ENCODE data around the gene POLR1A.
A peak's percentile ranks its signal among the peaks of the same experiment; 100 is the strongest.

Gene POLR1A

DNA sequence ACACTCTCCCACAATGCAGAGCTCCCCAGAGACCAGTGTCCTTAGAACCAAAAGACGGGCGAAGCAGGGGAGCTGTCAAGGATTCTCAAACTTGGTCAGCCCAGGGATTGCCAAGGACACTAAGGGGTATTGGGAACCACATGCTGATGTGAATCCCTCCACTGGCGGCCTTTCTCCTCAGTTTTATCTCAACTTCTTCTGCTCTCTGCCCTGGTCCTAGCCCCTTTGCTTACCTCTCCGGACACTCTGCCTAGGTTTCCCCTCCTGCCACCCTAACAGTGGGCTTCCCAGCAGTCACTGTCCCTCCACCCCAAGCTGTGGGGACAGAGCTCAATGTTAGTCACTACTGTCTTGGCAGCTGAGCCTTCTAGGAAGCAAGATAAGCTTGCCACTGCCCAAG, 61.1 kb downstream of the POLR1A start:
- no peak for TF ChIP-seq POLR2A (IDR thresholded peaks at IDR 0.05; ENCODE audit: low read depth, low read length)
- DNase-seq (ENCODE audit: insufficient read length, low spot score) (no peak), FAIRE-seq (no peak)

- DNase-seq (ENCODE audit: insufficient read length, low spot score) (no peak), FAIRE-seq (no peak)
- TF ChIP-seq POLR2A (IDR thresholded peaks at IDR 0.05; ENCODE audit: low read depth, low read length) = no peak
Measured at GRCh38 chr2:86044045-86044444, 61.6 kb downstream of the POLR1A start.

GRCh38 chr2:86042256-86043168, 63.2 kb downstream of the POLR1A start:
- DNase-seq (ENCODE audit: insufficient read length, low spot score) (no peak), FAIRE-seq (no peak)
- TF ChIP-seq POLR2A (IDR thresholded peaks at IDR 0.05; ENCODE audit: low read depth, low read length) = no peak

- TF ChIP-seq POLR2A (IDR thresholded peaks at IDR 0.05; ENCODE audit: low read depth, low read length) = no peak
- FAIRE-seq = no peak
- DNase-seq (ENCODE audit: insufficient read length, low spot score) = no peak
Measured at GRCh38 chr2:86039963-86040655, 65.6 kb downstream of the POLR1A start.

- DNase-seq (ENCODE audit: insufficient read length, low spot score) = no peak
- FAIRE-seq = no peak
- no peak for TF ChIP-seq POLR2A (IDR thresholded peaks at IDR 0.05; ENCODE audit: low read depth, low read length)
Measured at GRCh38 chr2:86039178-86039962, 66.3 kb downstream of the POLR1A start.

DNA sequence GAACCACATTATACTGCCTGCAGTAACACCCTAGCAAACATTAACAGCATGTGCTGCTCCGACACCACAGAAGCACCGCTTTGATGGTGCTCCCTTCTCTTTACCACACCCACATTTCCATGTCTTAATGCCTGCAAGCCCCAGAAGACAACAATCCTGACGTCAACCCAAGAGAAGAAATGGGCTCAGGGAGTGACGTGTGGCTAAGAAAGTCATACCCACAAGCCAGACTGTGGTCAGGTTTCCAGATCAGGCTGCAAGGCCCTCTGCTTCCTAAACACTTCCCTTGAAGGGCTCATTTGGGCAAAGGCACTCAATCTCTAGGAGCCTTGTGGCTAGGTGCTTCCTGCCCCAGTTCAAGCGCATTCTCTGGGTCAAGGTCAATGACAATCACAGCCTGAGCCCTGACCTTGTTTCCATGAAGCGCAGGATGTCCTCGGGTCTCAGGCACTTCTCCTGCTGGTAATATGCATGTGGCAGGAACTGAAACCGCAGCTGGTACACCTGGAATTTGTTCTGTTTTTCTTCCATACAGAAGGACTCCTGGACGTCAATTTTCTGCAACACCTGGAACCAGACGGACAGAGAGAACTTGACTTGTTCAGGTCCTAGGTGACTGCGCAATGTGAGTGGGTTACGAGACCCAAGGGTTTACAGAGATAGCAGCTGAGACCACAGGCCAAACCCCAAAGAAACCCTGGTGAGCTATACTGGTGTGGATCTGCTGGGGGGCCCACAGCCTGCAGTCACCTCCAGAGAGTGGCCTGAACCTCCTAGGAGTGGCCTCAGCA, 67.2 kb downstream of the POLR1A start:
- no peak for TF ChIP-seq POLR2A (IDR thresholded peaks at IDR 0.05; ENCODE audit: low read depth, low read length)
- no peak for DNase-seq (ENCODE audit: insufficient read length, low spot score)
- no peak for FAIRE-seq

DNA sequence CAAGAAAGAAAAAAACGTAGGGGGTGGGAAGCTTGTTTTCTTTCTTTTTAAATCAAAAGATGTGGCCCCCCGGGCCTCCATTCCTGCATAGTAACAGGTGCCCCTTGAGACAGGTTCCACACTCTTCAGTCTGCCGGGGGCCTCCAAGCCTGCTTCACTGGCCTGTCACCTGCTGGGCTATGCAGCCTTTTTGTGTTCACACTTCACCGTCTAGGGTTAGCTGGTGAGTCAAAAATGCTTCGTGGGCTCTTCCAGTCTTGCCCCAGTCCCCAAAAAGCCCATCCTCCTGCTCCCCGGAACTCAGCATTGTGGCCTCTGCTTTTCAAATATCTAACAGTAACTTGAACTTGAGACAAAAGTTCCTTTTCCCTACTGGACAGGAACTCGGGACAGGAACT, 67.9 kb downstream of the POLR1A start:
- TF ChIP-seq POLR2A (IDR thresholded peaks at IDR 0.05; ENCODE audit: low read depth, low read length) = no peak
- FAIRE-seq (no peak), DNase-seq (ENCODE audit: insufficient read length, low spot score) (no peak)

DNA sequence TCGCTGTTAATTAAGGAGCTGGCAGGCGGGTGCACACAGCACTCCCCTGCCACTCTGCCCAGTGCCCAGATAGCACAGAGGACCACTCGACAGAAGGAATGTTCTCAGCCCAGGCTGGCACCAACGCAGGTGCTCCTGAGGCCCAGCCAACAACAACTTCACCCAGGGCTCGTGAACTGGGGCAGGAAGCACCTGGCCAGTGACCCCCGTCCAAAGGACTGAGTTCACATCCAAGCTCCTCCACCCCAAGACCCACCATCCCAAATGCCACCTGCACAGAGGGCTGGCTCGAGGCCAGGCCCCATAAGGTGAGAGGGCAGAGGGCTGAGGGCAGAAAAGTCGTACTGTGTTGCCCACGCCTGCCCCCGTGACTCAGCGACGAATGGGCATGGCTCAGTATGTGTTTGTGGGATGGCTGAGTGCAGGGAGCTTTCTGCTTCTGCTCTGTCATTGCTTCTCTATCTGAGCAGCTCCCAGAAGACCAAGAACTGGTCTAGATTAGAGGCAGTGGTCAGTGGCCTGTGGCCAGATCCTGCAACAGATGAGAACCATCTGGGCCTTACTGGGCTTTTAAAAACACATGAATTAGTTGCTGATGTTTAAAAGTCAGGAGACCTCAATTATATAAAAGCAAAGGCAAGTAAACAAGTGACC, 68.4 kb downstream of the POLR1A start:
- no peak for FAIRE-seq
- TF ChIP-seq POLR2A (IDR thresholded peaks at IDR 0.05; ENCODE audit: low read depth, low read length) = no peak
- DNase-seq (ENCODE audit: insufficient read length, low spot score) = no peak

GRCh38 chr2:86036669-86037138, 69.0 kb downstream of the POLR1A start:
- no peak for FAIRE-seq

DNA sequence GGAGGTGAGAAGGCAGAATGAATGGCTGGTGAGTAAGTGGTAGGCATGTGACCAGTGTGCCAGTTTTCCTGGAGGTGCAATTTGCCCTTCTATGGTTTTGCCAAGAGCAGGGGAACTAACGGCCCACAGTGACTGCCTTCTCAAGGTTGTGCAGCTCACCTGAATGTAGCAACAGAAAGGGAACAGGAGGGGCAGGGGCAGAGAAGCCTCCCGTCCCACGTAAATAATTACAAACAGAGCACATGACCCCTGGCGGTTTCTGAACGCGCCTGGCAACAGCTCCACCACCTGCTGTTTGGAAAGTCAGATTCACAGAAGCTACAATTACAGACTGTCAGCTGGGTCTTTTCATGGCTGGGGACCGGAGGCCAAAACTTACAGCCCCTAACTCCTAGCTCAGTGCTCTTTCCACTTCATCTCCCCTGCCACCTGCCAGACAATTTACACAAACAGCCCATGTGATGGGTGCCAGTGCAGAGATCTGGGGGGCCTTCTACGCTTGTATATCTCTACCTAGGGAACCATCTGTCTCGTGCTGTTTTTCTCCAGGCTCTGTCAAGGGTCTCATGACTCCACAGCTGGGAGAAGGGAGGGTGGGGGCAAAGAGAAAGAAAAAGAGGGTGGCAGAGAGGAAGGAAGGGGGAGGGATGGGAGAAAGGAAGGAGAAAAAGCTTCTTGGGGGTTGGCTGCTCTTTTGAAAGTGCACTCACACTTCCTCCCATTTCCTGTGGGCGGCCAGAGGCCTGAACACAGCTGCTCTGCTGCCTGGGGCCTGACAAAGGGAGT, 69.6 kb downstream of the POLR1A start:
- peak; percentile 69 for DNase-seq (ENCODE audit: insufficient read length, low spot score)
- FAIRE-seq = no peak
- no peak for TF ChIP-seq POLR2A (IDR thresholded peaks at IDR 0.05; ENCODE audit: low read depth, low read length)

More at GRCh38 chr2:86036669-86037138, 69.0 kb downstream of the POLR1A start:
- no peak for TF ChIP-seq POLR2A (IDR thresholded peaks at IDR 0.05; ENCODE audit: low read depth, low read length)
- DNase-seq (ENCODE audit: insufficient read length, low spot score) = no peak

DNA sequence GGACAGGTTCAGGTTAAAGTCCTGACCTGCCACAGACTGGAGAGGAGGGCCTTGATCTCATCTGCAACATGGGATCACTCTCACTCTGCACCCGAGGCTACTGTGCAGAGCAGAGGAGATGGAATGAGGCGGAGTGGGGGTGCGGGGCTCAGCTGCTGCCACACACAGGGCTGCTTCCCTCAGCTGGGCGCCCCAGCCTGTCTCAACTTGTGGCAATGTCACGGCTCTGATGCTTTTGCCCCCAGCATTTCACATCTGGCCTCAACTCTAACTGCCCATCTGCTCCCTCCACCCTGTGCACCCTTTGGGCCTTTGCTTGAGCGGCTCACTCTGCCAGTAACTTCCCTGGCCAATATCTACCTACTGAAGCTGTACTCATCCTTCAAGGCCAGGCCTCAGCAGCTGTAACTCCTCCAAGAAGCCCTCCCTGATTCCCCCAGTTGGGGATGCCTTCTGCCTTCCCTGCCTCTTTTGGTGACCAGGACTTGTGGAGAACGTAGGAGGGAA, 70.3 kb downstream of the POLR1A start:
- no peak for FAIRE-seq
- no peak for DNase-seq (ENCODE audit: insufficient read length, low spot score)
- no peak for TF ChIP-seq POLR2A (IDR thresholded peaks at IDR 0.05; ENCODE audit: low read depth, low read length)
